ENCODE data around the gene ITGB5.

Gene ITGB5

GRCh38 chr3:124887177-124887931 is at the start of gene ITGB5:
TSS of gene ITGB5 (minus strand) at chr3:124887365. CDS start at chr3:124887000, 365 bp downstream.
- H3K4me3 ChIP-seq (ENCODE audit: low read depth, low read length), result peak within 1 kb of the TSS; percentile 69
- DNase-seq (ENCODE audit: low read depth), result peak; percentile 65
- no peak for TF ChIP-seq CTCF (conservative IDR thresholded peaks at IDR 0.05; ENCODE audit: low read depth, low read length)

- no peak for TF ChIP-seq CTCF (conservative IDR thresholded peaks at IDR 0.05; ENCODE audit: low read depth, low read length)
- no peak overlapping the region for H3K4me3 ChIP-seq (ENCODE audit: low read depth, low read length)
- no peak for DNase-seq (ENCODE audit: low read depth)
Measured at GRCh38 chr3:124935794-124936542, 48.8 kb upstream of the ITGB5 start.

GRCh38 chr3:124935264-124935663 is 48.1 kb upstream of the ITGB5 start:
- TF ChIP-seq CTCF (conservative IDR thresholded peaks at IDR 0.05; ENCODE audit: low read depth, low read length), result no peak
- no peak overlapping the region for H3K4me3 ChIP-seq (ENCODE audit: low read depth, low read length)
- DNase-seq (ENCODE audit: low read depth), result no peak

GRCh38 chr3:124934577-124934976 is 47.4 kb upstream of the ITGB5 start, which contains the start of gene MUC13:
TSS of gene MUC13 (minus strand) at chr3:124934751. CDS start at chr3:124934712, 39 bp downstream.
- no peak for DNase-seq (ENCODE audit: low read depth)
- H3K4me3 ChIP-seq (ENCODE audit: low read depth, low read length), result no peak within 1 kb of the TSS
- no peak for TF ChIP-seq CTCF (conservative IDR thresholded peaks at IDR 0.05; ENCODE audit: low read depth, low read length)

- no peak overlapping the region for H3K4me3 ChIP-seq (ENCODE audit: low read depth, low read length)
- DNase-seq (ENCODE audit: low read depth), result peak; percentile 85
- peak; percentile 82 for TF ChIP-seq CTCF (conservative IDR thresholded peaks at IDR 0.05; ENCODE audit: low read depth, low read length)
Measured at GRCh38 chr3:124928333-124929202, 41.4 kb upstream of the ITGB5 start.

- DNase-seq (ENCODE audit: low read depth), result no peak
- TF ChIP-seq CTCF (conservative IDR thresholded peaks at IDR 0.05; ENCODE audit: low read depth, low read length), result no peak
- H3K4me3 ChIP-seq (ENCODE audit: low read depth, low read length), result no peak overlapping the region
Measured at GRCh38 chr3:124927574-124928045, 40.4 kb upstream of the ITGB5 start.

Data from choroid plexus epithelial cell (primary cell).